GM10266 (cell line): ENCODE measurements around the gene LINGO4.

Experiments used
- DNase-seq: peaks from one replicate; pipeline ENCODE4 v3.0.0; 2012; ENCODE audit errors: extremely low spot score
- TF ChIP-seq, protein P1 (sequence below): IDR thresholded peaks from 2 replicates; pipeline ENCODE4 v1.5.1; 2012; ENCODE audit warnings: mild to moderate bottlenecking, low read depth; ENCODE audit not compliant: control insufficient read depth, insufficient read depth; ENCODE audit errors: missing control alignments

The LINGO4 gene

GRCh38 chr1:151805066-151805820, at the start of gene LINGO4:
TSS of gene LINGO4 (minus strand) at chr1:151805419. CDS start at chr1:151802704, 2,715 bp downstream.
- TF ChIP-seq, protein P1, sequence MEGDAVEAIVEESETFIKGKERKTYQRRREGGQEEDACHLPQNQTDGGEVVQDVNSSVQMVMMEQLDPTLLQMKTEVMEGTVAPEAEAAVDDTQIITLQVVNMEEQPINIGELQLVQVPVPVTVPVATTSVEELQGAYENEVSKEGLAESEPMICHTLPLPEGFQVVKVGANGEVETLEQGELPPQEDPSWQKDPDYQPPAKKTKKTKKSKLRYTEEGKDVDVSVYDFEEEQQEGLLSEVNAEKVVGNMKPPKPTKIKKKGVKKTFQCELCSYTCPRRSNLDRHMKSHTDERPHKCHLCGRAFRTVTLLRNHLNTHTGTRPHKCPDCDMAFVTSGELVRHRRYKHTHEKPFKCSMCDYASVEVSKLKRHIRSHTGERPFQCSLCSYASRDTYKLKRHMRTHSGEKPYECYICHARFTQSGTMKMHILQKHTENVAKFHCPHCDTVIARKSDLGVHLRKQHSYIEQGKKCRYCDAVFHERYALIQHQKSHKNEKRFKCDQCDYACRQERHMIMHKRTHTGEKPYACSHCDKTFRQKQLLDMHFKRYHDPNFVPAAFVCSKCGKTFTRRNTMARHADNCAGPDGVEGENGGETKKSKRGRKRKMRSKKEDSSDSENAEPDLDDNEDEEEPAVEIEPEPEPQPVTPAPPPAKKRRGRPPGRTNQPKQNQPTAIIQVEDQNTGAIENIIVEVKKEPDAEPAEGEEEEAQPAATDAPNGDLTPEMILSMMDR: no peak
- no peak for DNase-seq

GRCh38 chr1:151854658-151855057, 49.4 kb upstream of the LINGO4 start:
- TF ChIP-seq, protein P1: no peak
- no peak for DNase-seq

- TF ChIP-seq, protein P1: no peak
- DNase-seq: no peak
Measured at GRCh38 chr1:151853411-151853943, 48.3 kb upstream of the LINGO4 start, which contains the start of gene THEM5. TSS of gene THEM5 (minus strand) at chr1:151853712. CDS start at chr1:151853565, 147 bp downstream.

DNA sequence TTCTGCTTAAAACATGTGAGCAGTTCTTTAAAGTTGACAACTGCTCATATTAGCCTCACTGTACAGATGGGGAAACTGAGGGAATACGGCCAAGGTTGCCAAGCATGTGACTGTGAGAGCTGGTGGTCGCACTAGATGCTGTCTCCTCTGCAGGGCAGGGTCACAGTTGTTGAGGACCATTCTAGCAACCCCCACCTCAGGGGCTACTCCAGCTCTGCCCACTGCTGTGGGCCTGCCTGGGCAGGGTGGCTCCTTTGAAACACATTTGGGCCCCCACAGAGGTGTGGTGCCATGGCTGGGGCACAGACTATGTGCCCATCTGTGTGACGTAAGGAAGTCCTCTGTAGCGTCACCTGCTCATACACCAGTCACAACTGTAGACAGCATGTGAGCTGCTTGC, 47.5 kb upstream of the LINGO4 start:
- TF ChIP-seq, protein P1: no peak
- DNase-seq: no peak

GRCh38 chr1:151851886-151852285, 46.7 kb upstream of the LINGO4 start:
- TF ChIP-seq, protein P1: no peak
- DNase-seq: no peak

DNA sequence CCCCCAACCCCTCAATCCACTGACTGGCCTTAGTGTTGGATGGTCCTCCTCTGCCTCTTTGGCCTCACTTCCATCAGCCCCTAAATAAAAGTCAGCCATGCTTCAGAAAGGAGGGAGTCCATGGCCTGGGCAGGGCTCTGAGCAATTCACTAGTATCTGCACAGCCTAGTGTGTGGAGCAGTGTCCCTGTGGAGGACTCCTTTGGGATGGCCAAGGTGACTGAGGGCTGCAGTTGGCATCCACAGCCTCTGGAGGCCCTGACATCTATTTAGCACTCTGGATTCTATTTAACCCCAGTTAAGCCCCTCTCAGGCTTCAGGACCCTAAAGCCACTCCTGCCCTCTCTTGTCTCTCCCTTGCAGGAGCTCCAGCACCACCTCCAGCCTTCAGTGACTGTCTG, 44.7 kb upstream of the LINGO4 start:
- no peak for DNase-seq
- TF ChIP-seq, protein P1: no peak

- TF ChIP-seq, protein P1: no peak
- no peak for DNase-seq
Measured at GRCh38 chr1:151849126-151849525, 43.9 kb upstream of the LINGO4 start.
